DOHH2 (cell line): Measurements from ENCODE around the gene STK25.

ENCODE experiments used
- H3F3A ChIP-seq: fragments of 200-600 bp; sonication (generic), shearing (Covaris generic); 2 replicates; pipeline ENCODE4 v1.6.0; 2016; ENCODE audit warnings: antibody characterized with exemption, mild to moderate bottlenecking; ENCODE audit not compliant: control insufficient read depth, insufficient read depth
- H3K27ac ChIP-seq: fragments of 200-600 bp; sonication (generic); 2 replicates; pipeline ENCODE4 v1.5.1; 2014; ENCODE audit warnings: low read depth, mild to moderate bottlenecking, low read length, moderate library complexity
- H3K27me3 ChIP-seq: fragments of 200-600 bp; sonication (generic); 2 replicates; pipeline ENCODE4 v1.6.1; 2014; ENCODE audit warnings: mild to moderate bottlenecking, low read length, mixed read lengths; ENCODE audit not compliant: control insufficient read depth
- H3K36me3 ChIP-seq: fragments of 200-600 bp; sonication (generic); 2 replicates; pipeline ENCODE4 v1.6.1; 2014; ENCODE audit warnings: mild to moderate bottlenecking, low read length, moderate library complexity, mixed read lengths; ENCODE audit not compliant: control insufficient read depth
- H3K4me1 ChIP-seq: fragments of 200-600 bp; sonication (generic); 2 replicates; pipeline ENCODE4 v1.6.1; 2014; ENCODE audit warnings: mild to moderate bottlenecking, low read length, mixed read lengths; ENCODE audit not compliant: control insufficient read depth
- H3K4me2 ChIP-seq: fragments of 200-600 bp; sonication (generic); 2 replicates; pipeline ENCODE4 v1.6.0; 2014; ENCODE audit warnings: mild to moderate bottlenecking, low read length, moderate library complexity
- H3K4me3 ChIP-seq: fragments of 200-600 bp; sonication (generic); 2 replicates; pipeline ENCODE4 v1.5.1; 2014; ENCODE audit warnings: mild to moderate bottlenecking, low read length, mixed read lengths
- H3K79me2 ChIP-seq: fragments of 200-600 bp; sonication (generic); 2 replicates; pipeline ENCODE4 v1.6.1; 2014; ENCODE audit warnings: mild to moderate bottlenecking, low read length, mixed read lengths; ENCODE audit not compliant: control insufficient read depth
- H3K9me2 ChIP-seq: fragments of 200-600 bp; sonication (generic); replicated peaks from 2 replicates; pipeline ENCODE4 v1.6.1; 2014; ENCODE audit warnings: mild to moderate bottlenecking, low read length, mixed read lengths; ENCODE audit not compliant: control insufficient read depth
- H3K9me3 ChIP-seq: fragments of 200-600 bp; sonication (generic); 2 replicates; pipeline ENCODE4 v1.6.1; 2014; ENCODE audit warnings: antibody characterized with exemption, low read length, mixed read lengths; ENCODE audit not compliant: control insufficient read depth, insufficient read depth
- H4K20me1 ChIP-seq: fragments of 200-600 bp; sonication (generic); 2 replicates; pipeline ENCODE4 v1.6.0; 2014; ENCODE audit warnings: low read depth, mild to moderate bottlenecking, antibody characterized with exemption, low read length, moderate library complexity; ENCODE audit not compliant: control insufficient read depth, insufficient read depth
- CTCF ChIP-seq: fragments of 200-600 bp; sonication (generic); IDR thresholded peaks from one replicate; pipeline ENCODE4 v1.5.1; 2014; ENCODE audit warnings: antibody characterized with exemption, mild to moderate bottlenecking, low read depth, low read length; ENCODE audit not compliant: poor library complexity, severe bottlenecking
- EZH2phosphoT487 ChIP-seq: fragments of 200-600 bp; sonication (generic); IDR thresholded peaks from 2 replicates; pipeline ENCODE4 v1.6.1; 2017; ENCODE audit warnings: borderline replicate concordance, mild to moderate bottlenecking, antibody characterized with exemption, low read length, moderate library complexity, mixed read lengths

STK25 gene

GRCh38 chr2:241538838-241539615, 30.6 kb upstream of the STK25 start:
- H3K27ac ChIP-seq = no peak overlapping the region
- no peaks in the 10 kb centered on the region for H3K79me2 ChIP-seq
- H3K4me2 ChIP-seq = no peak overlapping the region
- no peaks in the 10 kb centered on the region for H4K20me1 ChIP-seq
- H3K27me3 ChIP-seq = peaks cover 3% of the 10 kb centered on the region; the same call in 1 of the 2 replicates
- H3K4me3 ChIP-seq = no peak overlapping the region
- H3K36me3 ChIP-seq = no peaks in the 10 kb centered on the region
- TF ChIP-seq CTCF (no peak), EZH2phosphoT487 (no peak)
- H3K9me2 ChIP-seq = no peaks in the 10 kb centered on the region
- no peaks in the 10 kb centered on the region for H3K4me1 ChIP-seq
- H3K9me3 ChIP-seq = no peaks in the 10 kb centered on the region
- H3F3A ChIP-seq = no peaks in the 10 kb centered on the region

- no peak for TF ChIP-seq CTCF
- TF ChIP-seq EZH2phosphoT487 = no peak
- no peaks in the 10 kb centered on the region for H3F3A ChIP-seq
- no peaks in the 10 kb centered on the region for H3K36me3 ChIP-seq
- no peaks in the 10 kb centered on the region for H3K79me2 ChIP-seq
- H4K20me1 ChIP-seq = no peaks in the 10 kb centered on the region
- H3K9me2 ChIP-seq = no peaks in the 10 kb centered on the region
- no peak overlapping the region for H3K4me3 ChIP-seq
- H3K27ac ChIP-seq = no peak overlapping the region
- no peaks in the 10 kb centered on the region for H3K4me1 ChIP-seq
- H3K27me3 ChIP-seq = peaks cover 3% of the 10 kb centered on the region; the same call in 1 of the 2 replicates
- H3K4me2 ChIP-seq = no peak overlapping the region
- H3K9me3 ChIP-seq = no peaks in the 10 kb centered on the region
Measured at GRCh38 chr2:241535871-241536655, 27.7 kb upstream of the STK25 start.

DNA sequence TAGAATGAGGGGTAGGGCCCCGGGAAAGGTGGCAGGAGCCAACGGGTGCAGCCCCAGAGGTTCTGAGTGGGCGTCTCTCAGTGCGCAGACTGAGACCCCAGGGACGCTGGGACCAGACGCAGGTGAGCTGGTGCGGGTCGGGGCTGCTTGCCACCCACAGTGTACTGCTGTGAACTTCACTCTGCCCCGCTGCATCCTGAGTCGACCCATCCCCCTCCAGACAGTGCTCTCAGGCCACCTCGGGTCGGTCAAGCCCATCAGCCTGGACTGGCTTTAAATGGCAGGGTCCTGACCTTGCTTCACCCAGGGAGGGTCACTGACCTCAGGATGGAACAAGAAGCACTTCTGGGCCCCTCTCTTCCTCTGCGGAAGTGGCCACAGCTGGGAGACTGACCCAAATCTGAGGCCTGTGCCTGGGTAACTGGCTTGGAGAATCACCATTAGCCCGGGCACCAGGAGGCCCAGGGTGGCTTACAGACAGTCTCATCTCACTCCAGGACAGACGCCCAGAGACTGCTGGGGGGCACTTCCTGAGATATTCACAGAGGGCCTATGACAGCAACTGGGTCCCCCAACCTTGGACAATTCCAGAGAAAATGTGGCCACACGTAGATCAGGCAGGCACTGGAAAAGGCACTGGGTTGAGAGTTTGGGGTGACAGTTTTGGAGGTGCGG, 26.5 kb upstream of the STK25 start:
- no peaks in the 10 kb centered on the region for H3K9me2 ChIP-seq
- H3K4me3 ChIP-seq = no peak overlapping the region
- H3K27ac ChIP-seq = no peak overlapping the region
- H4K20me1 ChIP-seq = no peaks in the 10 kb centered on the region
- H3K36me3 ChIP-seq = no peaks in the 10 kb centered on the region
- H3K4me1 ChIP-seq = no peaks in the 10 kb centered on the region
- TF ChIP-seq EZH2phosphoT487 (no peak), CTCF (no peak)
- H3K4me2 ChIP-seq = no peak overlapping the region
- H3K27me3 ChIP-seq = peaks cover 3% of the 10 kb centered on the region; the same call in 1 of the 2 replicates
- H3F3A ChIP-seq = no peaks in the 10 kb centered on the region
- no peaks in the 10 kb centered on the region for H3K9me3 ChIP-seq
- no peaks in the 10 kb centered on the region for H3K79me2 ChIP-seq
